DMS114 treated with DMSO at 0.1 percent for 48 hours (cell line): ENCODE data around the gene ID2.

Source experiments
- DNase-seq: peaks from one replicate; lab custom pipeline; 2025; ENCODE audit not compliant: unreplicated experiment; lab: John Stamatoyannopoulos, UW

ID2 gene

DNA sequence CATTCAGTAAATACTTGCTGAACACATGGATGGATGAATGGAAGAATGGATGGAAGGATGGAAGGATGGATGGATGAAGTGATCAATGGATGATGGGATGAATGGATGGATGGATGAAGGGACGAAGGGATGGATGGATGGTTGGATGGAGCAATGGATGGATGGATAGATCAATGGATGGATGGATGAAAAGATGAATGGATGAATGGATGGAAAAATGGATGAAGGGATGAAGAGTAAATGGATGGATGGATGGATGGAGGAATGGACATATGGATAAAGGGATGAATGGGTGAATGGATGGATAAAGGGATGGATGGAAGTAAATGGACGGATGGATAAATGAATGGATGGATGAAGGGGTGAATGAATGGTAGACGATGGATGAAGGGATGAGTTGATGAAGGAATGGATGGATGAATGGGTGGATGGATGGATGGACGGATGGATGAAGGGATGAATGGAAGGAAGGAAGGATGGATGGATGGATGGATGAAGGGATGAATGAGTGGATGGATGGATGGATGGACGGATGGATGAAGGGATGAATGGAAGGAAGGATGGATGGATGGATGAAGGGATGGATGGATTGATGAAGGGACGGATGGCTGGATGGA lies 13.9 kb upstream of the ID2 start:
- DNase-seq = no peak

DNA sequence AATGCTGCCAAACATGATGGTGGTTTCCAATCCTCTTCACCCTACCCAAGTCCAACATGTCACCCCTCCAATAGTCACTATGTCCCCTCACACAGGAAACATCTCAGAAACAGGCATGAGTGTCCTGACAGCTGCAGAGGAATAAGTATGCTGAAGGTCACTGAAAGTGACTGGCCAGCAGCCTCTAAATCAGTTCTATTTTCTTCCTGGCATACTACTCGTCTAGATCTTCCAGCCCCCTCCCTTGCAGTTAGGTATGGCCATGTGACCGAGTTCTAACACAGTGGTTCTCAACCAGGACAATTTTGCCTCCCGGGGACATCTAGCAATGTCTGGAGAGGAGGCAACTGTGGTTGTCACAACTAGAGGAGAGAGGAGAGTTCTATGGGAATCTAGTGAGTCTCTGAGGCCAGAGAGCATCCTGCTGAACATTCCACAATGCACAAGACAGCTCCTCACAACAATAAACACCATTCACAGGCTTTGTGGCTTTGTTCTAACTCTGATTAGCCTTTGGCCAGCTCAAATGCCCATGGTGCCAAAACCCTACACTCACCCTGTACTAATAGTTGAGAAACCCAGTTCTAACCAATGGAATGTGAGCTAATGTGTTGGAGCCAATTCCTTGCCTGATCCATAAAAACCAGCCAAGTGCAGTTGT lies 12.6 kb upstream of the ID2 start:
- no peak for DNase-seq

DNA sequence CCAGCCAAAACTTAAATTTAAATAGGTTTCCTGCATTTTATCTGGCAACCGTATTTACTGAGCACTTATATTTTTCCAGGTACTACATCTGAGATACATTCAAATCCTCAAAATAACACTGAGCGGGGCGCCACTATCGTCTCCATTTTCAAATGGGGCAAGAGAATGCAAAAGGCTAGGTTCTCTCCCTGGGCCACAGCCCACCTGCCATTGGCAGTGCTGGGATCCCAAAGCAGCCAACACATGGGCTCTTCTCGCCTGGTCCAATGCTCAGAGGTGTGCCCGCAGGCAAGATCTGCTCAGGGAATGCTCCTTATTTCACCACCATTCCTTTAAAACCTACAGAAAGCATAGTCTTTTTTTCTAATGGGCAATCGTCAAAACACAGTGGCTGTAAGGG lies 11.3 kb upstream of the ID2 start:
- DNase-seq = no peak

DNA sequence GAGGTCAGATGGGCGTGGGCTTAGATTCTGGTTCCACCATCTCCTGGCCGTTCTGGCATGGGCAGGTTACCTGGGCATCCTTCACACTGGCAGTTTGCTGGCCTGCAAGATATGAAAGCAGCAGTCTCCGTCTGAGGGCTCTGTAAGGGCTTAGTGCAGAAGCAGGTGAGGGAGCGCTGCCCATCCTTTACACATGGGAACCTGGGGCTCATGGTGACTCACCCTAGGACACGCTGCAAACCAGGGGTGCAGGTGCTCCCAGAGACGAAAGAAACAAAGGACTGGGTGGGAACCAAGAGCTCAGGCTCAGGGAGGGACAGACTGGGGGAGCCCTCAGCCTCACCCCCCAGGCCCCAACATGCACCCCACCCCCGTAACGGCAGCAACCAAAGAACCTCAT lies 10.7 kb upstream of the ID2 start:
- no peak for DNase-seq

- no peak for DNase-seq
These were observed 10.1 kb upstream of the ID2 start for GRCh38 chr2:8671802-8672201.

DNA sequence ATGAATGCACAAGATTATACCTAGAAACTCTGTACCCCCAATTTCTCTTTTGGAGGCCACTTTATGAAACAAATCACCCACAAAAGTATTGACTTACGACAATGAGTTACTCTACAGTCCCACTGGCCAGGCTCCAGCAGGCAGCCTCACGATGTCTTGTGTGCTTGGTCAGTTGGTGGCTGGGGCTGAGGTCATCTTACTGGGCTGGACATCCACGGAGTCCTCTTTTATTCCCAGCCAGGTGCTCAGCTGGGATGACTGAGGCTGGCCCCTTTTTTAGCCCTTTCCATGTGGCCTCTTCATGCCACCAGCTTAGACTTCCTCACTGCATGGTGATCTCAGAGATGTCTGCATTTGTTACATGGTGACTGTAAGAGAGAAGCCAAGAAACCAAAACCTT lies 8.9 kb upstream of the ID2 start:
- DNase-seq = no peak

GRCh38 chr2:8673381-8673780 lies 8.5 kb upstream of the ID2 start:
- no peak for DNase-seq

- DNase-seq = no peak
These were observed 7.3 kb upstream of the ID2 start for GRCh38 chr2:8674420-8675009.

DNA sequence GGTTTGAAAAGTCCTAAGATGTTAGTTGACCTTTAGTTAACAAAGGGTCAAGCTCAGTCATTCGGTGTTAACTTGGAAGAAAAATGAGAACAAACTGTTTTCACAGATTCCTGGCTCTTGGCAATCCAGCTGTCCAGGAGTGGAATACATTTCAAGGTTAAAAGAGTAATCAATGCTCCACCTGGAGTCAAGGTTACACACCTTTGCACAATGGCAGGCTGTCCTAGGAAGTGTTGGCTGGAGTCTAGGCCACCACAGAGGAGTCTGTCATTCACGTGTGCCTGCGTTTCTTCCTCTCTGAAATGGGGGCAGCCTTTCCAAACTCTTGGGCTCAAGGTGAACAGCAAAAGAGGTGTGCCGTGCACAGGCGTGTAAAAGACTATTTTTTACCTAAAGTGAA lies 6.3 kb upstream of the ID2 start:
- no peak for DNase-seq

GRCh38 chr2:8676191-8676920 lies 5.5 kb upstream of the ID2 start:
- peak; percentile 24 for DNase-seq

GRCh38 chr2:8676921-8677645 lies 4.8 kb upstream of the ID2 start:
- DNase-seq = peak; percentile 50

GRCh38 chr2:8677646-8678592 lies 3.9 kb upstream of the ID2 start:
- DNase-seq = peak; percentile 68

DNA sequence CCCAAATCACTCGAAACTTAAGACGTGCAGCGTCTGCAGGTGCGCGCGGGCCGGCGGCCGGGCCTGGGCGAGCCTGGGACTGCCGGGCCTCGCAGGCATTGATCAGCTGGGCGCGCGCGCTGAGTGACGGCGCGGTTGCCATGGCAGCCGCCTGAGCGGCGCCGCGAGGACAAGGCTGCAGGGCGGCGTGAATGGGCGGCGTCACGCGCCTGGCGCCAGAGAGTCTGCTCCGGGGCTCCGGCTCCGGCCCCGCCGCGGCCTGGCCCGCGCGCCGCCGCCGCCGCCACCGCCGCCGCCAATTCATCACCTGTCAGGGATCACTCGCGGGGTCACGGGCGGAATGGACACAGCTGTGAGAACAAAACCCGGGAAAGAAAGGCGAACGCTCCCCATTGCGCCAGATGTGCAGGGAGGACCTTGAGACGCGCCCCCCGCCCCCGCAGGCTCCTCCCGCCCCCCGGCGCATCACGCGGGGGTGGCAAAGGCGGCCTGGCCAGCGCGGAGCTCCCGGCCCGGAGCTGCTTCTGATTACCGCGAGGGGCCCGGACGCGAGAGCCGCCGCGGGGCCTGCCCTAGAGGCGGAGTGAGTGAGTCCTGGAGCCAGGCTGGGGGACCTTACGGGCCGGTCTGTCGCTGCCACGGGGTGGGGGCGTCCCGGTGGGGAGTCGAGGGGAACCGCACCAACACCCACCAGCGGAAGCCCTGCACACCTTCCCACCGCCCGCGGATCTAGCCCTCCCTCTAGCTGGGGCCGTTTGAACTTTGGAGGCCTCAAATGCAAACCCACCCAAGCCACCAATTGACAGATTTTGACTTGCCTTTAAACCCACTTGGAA lies 2.9 kb upstream of the ID2 start:
- peak; percentile 82 for DNase-seq

DNA sequence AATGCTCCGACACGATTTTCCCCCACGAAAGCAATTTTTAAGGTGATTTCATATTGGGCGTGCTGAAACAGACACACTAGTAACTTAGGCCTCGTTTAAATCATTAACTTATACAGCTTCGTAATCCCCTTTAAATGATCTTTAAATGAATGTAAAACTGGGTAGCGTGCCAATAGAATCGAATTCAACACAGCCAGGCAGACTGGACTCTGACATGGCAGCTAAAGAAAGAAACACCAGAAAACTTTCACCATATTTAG lies 2.4 kb upstream of the ID2 start:
- DNase-seq = no peak

DNA sequence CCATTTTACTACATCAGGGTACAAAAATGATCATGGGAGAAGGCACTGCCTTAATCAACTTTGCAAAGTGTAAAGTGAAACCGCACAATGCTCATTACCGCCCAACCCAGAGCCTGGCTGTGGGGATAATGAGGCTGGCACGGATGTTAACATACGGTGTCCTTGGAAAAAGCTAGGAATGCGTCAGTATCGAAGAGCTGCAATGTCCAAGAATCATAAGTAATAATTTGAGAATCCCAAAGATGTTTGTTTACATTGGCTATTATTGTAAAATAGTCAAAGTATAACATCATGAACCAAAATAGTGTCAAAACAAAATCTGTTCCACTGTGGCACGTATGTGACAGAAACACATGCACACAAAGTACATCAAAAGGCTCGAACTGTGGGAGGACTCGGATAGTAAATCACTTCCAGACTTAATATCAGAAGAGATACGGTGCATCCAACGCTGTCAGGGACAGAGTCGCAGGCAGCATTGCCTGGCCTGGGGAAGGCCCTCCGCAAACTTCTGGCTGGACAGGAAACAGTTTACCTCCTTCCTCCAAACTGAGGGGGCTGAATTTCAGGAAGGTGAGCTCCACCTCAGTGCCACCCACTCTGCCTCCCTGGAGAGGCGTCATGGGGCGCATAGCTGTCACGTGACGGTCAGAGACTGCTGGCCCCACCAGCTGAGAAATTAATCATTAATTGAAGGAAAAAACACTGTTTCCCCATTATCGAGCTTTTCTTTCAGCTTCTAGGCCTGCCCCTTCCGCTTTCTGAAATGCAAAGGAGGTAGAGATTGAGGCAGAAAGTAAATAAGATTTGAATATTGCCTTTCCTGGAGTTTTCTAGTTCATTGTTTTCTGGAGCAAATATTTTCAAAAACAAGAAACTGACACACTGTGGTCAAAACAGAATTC lies 1.8 kb upstream of the ID2 start:
- DNase-seq = peak; percentile 29

DNA sequence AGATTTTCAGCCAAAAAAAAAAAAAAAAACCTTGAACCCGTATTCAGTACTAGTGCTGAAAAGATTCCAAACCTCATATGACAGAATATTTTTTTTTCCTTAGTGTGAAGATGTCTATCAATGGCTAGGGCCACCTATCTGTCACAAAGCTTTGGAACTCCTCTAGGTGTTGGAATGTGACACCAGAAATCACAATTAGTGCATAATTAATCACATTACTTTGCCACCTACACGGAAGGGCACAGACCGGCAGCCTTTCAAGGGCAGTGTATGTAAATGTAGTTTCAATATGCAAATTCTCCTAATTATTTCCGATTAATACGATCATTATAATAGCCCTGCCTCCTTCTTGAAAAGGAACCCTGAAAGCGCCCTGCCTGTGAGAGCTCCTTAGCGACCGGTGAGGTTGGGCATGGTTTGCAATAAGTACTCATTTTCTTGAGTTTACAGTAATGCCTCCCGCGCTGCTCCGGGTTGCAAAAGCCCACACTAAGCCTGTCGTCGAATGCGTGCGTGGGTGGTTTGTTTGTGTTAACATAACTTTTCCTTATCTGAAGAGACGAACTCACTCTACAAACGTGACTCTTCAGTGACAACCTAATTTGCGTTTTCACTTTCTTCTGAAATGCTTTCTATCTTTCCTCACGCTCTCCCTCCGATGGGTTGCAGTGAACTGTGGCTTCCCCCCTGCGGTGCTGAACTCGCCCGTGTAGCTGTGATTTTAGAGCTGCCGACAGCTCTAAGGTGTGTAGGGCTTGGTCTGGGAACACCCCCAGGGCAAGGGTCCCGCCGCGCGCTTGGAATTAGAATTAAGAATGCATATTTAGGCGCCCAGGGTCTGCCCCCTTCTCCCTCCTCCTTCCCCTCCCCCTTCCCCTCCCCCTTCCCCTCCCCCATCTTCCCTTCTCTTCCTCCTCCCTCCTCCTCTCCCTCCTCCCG lies 765 bp upstream of the ID2 start:
- DNase-seq = peak; percentile 51
